K562 (cell line): ENCODE measurements around the gene ABHD1. TPM values are rescaled to one million over a fixed set of nuclear protein-coding genes. Genes with fewer than 3 reads are reported as not detected.
A peak's percentile ranks its signal among the peaks of the same experiment; 100 is the strongest.

Experiments used
- ATAC-seq: fragments of 200-7000 bp; cut with Tn5 transposase; 3 replicates; pipeline ENCODE4 v1.9.1; 2020; ENCODE audit warnings: moderate library complexity
- BruUV-seq: library from RNA; stranded (reverse); fragments of 400-500 nt; replicated peaks from 2 replicates; lab custom pipeline; 2021; lab: Mats Ljungman, UMichigan
- CTCF ChIA-PET: fragments of 300-600 bp; formaldehyde crosslinking; extraction: SDS; loops from one replicate; lab custom pipeline; 2021; ENCODE audit warnings: low intra/inter-chr PET ratio; lab: Yijun Ruan, JAX
- POLR2A ChIA-PET: fragments of 300-600, 350-650 bp; sonication (Branson Sonifier 250); formaldehyde crosslinking; extraction: SDS; loops from one replicate; lab custom pipeline; 2021; ENCODE audit warnings: antibody characterized with exemption, inconsistent platforms; lab: Yijun Ruan, JAX
- DNase-seq, 4 experiments: peaks; one replicate each; pipeline versions ENCODE4 v3.0.0 to v3.0.0-alpha.2; 2011 to 2018; ENCODE audit warnings: low spot score in 3 of 4, mixed read lengths in 3 of 4; ENCODE audit errors: extremely low read depth in 1 of 4
- FAIRE-seq: peaks from 2 replicates; lab custom pipeline; 2011; peaks lifted over from hg19 to GRCh38; lab: Jason Lieb, UNC
- H2AFZ ChIP-seq: 2 replicates; pipeline ENCODE4 v1.6.0; 2011; ENCODE audit warnings: low read depth, low read length, control low read depth, inconsistent platforms
- H3K27ac ChIP-seq: fragments of 200-600 bp; 3 replicates; pipeline ENCODE4 v1.8.0; 2011; ENCODE audit warnings: low read depth, mild to moderate bottlenecking, control low read depth, inconsistent platforms, low read length, moderate library complexity, mixed read lengths; ENCODE audit errors: extremely low read depth
- H3K27me3 ChIP-seq, 2 experiments: fragments of 300-600 bp in 1 of 2; 2 replicates in 1 of 2; 3 replicates in 1 of 2; pipeline versions ENCODE4 v1.6.0 to v1.8.0; 2011; ENCODE audit warnings: inconsistent platforms in 2 of 2, low read length in 2 of 2, mild to moderate bottlenecking in 1 of 2, mixed read lengths in 1 of 2, moderate library complexity in 1 of 2; ENCODE audit not compliant: control insufficient read depth in 2 of 2, insufficient read depth in 2 of 2
- H3K36me3 ChIP-seq: fragments of 300-600 bp; 3 replicates; pipeline ENCODE4 v1.8.0; 2011; ENCODE audit warnings: mild to moderate bottlenecking, low read length, inconsistent platforms; ENCODE audit not compliant: control insufficient read depth, insufficient read depth
- H3K4me1 ChIP-seq, 2 experiments: fragments of 200-600 bp in 1 of 2; replicated peaks in 1 of 2; 2 replicates in 1 of 2; 3 replicates in 1 of 2; pipeline versions ENCODE4 v1.5.1 to v1.8.0; 2011; ENCODE audit warnings: inconsistent platforms in 2 of 2, low read length in 2 of 2, mild to moderate bottlenecking in 1 of 2, mixed read lengths in 1 of 2, moderate library complexity in 1 of 2; ENCODE audit not compliant: control insufficient read depth in 2 of 2, insufficient read depth in 2 of 2
- H3K4me2 ChIP-seq: 2 replicates; pipeline ENCODE4 v1.6.1; 2011; ENCODE audit warnings: low read length, control low read depth, inconsistent platforms, mixed read lengths; ENCODE audit not compliant: insufficient read depth
- H3K4me3 ChIP-seq: fragments of 200-600 bp; sonication (generic), shearing (Covaris generic); 2 replicates; pipeline ENCODE4 v1.5.1; 2016; ENCODE audit warnings: control low read depth, inconsistent platforms
- H3K79me2 ChIP-seq: fragments of 200-600 bp; 3 replicates; pipeline ENCODE4 v1.8.0; 2011; ENCODE audit warnings: low read length, inconsistent platforms; ENCODE audit not compliant: control insufficient read depth, insufficient read depth
- H3K9ac ChIP-seq, 2 experiments: 2 replicates each; pipeline versions ENCODE4 v1.6.0 to v1.6.1; 2011; ENCODE audit warnings: low read depth in 2 of 2, low read length in 2 of 2, control low read depth in 1 of 2, inconsistent platforms in 1 of 2, mild to moderate bottlenecking in 1 of 2, mixed read lengths in 1 of 2; ENCODE audit not compliant: insufficient read depth in 1 of 2
- H3K9me1 ChIP-seq: one replicate; pipeline ENCODE4 v1.6.0; 2011; ENCODE audit warnings: inconsistent platforms, mild to moderate bottlenecking, low read length, moderate library complexity; ENCODE audit not compliant: control insufficient read depth, insufficient read depth
- H3K9me3 ChIP-seq: replicated peaks from 2 replicates; pipeline ENCODE4 v1.5.1; 2011; ENCODE audit warnings: low read depth, low read length, inconsistent platforms; ENCODE audit not compliant: control insufficient read depth, insufficient read depth
- H4K20me1 ChIP-seq: replicated peaks from 2 replicates; pipeline ENCODE4 v1.6.1; 2011; ENCODE audit warnings: low read length, inconsistent platforms, mixed read lengths; ENCODE audit not compliant: control insufficient read depth, insufficient read depth
- ARID1B ChIP-seq: fragments of 450-650 bp; IDR thresholded peaks from 2 replicates; pipeline ENCODE4 v1.6.1; 2016; ENCODE audit warnings: antibody characterized with exemption, mild to moderate bottlenecking, inconsistent platforms
- ATF3 ChIP-seq, 2 experiments: fragments of 450-650 bp in 1 of 2; sonication (generic) in 1 of 2; formaldehyde crosslinking in 1 of 2; IDR thresholded peaks in 1 of 2; conservative IDR thresholded peaks in 1 of 2; 2 replicates each; pipeline versions ENCODE4 v1.6.1 to v1.8.1; 2016 to 2023; ENCODE audit warnings: mild to moderate bottlenecking in 2 of 2, moderate library complexity in 2 of 2, inconsistent platforms in 1 of 2, missing genetic modification reagents in 1 of 2
- CBFB ChIP-seq: sonication (generic); formaldehyde crosslinking; IDR thresholded peaks from 2 replicates; pipeline ENCODE4 v1.4.0; 2020; ENCODE audit warnings: mild to moderate bottlenecking, missing genetic modification reagents
- CEBPB ChIP-seq: fragments of 450-650 bp; IDR thresholded peaks from 2 replicates; pipeline ENCODE4 v1.6.1; 2016; ENCODE audit warnings: missing genetic modification characterization, missing compliant biosample characterization
- CEBPG ChIP-seq, 3 experiments: fragments of 200-800 bp in 1 of 3; sonication (Bioruptor generic) in 1 of 3; sonication (generic) in 1 of 3; formaldehyde crosslinking in 1 of 3; IDR thresholded peaks in 2 of 3; conservative IDR thresholded peaks in 1 of 3; 2 replicates each; pipeline versions ENCODE4 v1.6.1 to v1.8.0; 2016 to 2022; ENCODE audit warnings: missing compliant biosample characterization in 2 of 3, missing genetic modification characterization in 2 of 3, mild to moderate bottlenecking in 1 of 3, missing genetic modification reagents in 1 of 3
- ETV6 ChIP-seq, 3 experiments: fragments of 150-350 bp in 1 of 3; sonication (generic) in 1 of 3; formaldehyde crosslinking in 1 of 3; IDR thresholded peaks; 2 replicates each; pipeline versions ENCODE4 v1.6.1 to v1.8.0; 2014 to 2022; ENCODE audit warnings: borderline replicate concordance in 2 of 3, low read depth in 2 of 3, antibody characterized with exemption in 1 of 3, low read length in 1 of 3, mild to moderate bottlenecking in 1 of 3, missing genetic modification reagents in 1 of 3
- FOSL1 ChIP-seq: fragments of 200-800 bp; sonication (Bioruptor generic); conservative IDR thresholded peaks from 2 replicates; pipeline ENCODE4 v1.6.1; 2016; ENCODE audit warnings: missing genetic modification characterization, missing compliant biosample characterization
- JUND ChIP-seq, 2 experiments: IDR thresholded peaks; 2 replicates in 1 of 2; 3 replicates in 1 of 2; pipeline ENCODE4 v1.6.1; 2011; ENCODE audit warnings: borderline replicate concordance in 2 of 2, low read depth in 2 of 2, low read length in 2 of 2, improper control_type of control experiment in 1 of 2, missing biosample characterization in 1 of 2, missing genetic modification characterization in 1 of 2, missing genetic modification reagents in 1 of 2
- NCOA6 ChIP-seq: fragments of 450-650 bp; IDR thresholded peaks from 2 replicates; pipeline ENCODE4 v1.6.1; 2017; ENCODE audit warnings: mild to moderate bottlenecking
- NFATC3 ChIP-seq: fragments of 450-650 bp; IDR thresholded peaks from 2 replicates; pipeline ENCODE4 v1.6.1; 2017; ENCODE audit warnings: mild to moderate bottlenecking
- NFE2 ChIP-seq: IDR thresholded peaks from 2 replicates; pipeline ENCODE4 v1.6.1; 2014; ENCODE audit warnings: antibody characterized with exemption, low read depth
- NRF1 ChIP-seq, 2 experiments: fragments of 450-650 bp; IDR thresholded peaks in 1 of 2; conservative IDR thresholded peaks in 1 of 2; 2 replicates each; pipeline ENCODE4 v1.6.1; 2014; ENCODE audit warnings: mild to moderate bottlenecking in 2 of 2
- ZNF395 ChIP-seq: fragments of 200-800 bp; sonication (Bioruptor generic); IDR thresholded peaks from 2 replicates; pipeline ENCODE4 v1.6.1; 2017; ENCODE audit warnings: missing genetic modification characterization, missing compliant biosample characterization
- WGBS: fragments of 100-300 bp; shearing (Covaris generic); methylation state at CpG from one replicate; pipeline ENCODE4 v1.1.6; 2016; ENCODE audit warnings: low coverage, mixed read lengths; ENCODE audit not compliant: insufficient coverage; ENCODE audit errors: missing lambda C conversion rate; 5-methylcytosine and 5-hydroxymethylcytosine counted together
- in situ Hi-C: fragments of 300-500 bp; cut with MboI; formaldehyde crosslinking; loops from 4 replicates; pipeline ENCODE4 v1.15.0; 2018; ENCODE audit warnings: inconsistent platforms, mixed read lengths
- intact Hi-C: fragments of 100-400 bp; cut with micrococcal nuclease; formaldehyde crosslinking; loops from 2 replicates; pipeline ENCODE4 v1.14.2; 2022
- polyA plus RNA-seq, 8 experiments: library from polyadenylated mRNA; depleted of rRNA in 4 of 8; stranded (reverse) in 5 of 8; unstranded in 3 of 8; fragments of >200 nt; fragmentation: Nextera tagmentation in 2 of 8; fragmentation: Illumina TruSeq in 1 of 8; extraction: Ambion mirVana in 2 of 8; extraction: Trizol in 1 of 8; gene quantifications; 2 replicates each; pipeline versions ENCODE4 v1.2.1 to v1.2.3, GENCODE V29; 2011 to 2014; ENCODE audit warnings: inconsistent platforms in 1 of 8, missing spikeins in 1 of 8
- total RNA-seq, 7 experiments: library from RNA; depleted of rRNA in 6 of 7; stranded (reverse); fragments of >200 nt in 6 of 7; fragmentation: Illumina TruSeq in 2 of 7; extraction: Trizol in 2 of 7; gene quantifications; 2 replicates each; pipeline versions ENCODE4 v1.2.1 to v1.2.3, GENCODE V29; 2011 to 2021; ENCODE audit warnings: low replicate concordance in 1 of 7

ABHD1 gene
- total and polyA plus RNA-seq, 9 of the 15 experiments (the other 6 are each of a cell fraction or from before 2014, with no cell fraction given): 0.10 to 0.16 (median 0.11) TPM; not detected in 5

GRCh38 chr2:27162151-27163121, 38.8 kb downstream of the ABHD1 start:
- POLR2A ChIA-PET: interaction anchor here (1.8 kb wide), 1 partner anchor 10 kb away, joined by 6 read pairs; no protein-coding TSS in a partner anchor
- Histone ChIP-seq H3K79me2 (no peaks in the 10 kb centered on the region), H3K27ac (no peak overlapping the region), H3K36me3 (no peaks in the 10 kb centered on the region), H3K9ac (peak overlapping the region; percentile 13 to 31; a peak in 3 of 4 replicates), H3K9me1 (no peaks in the 10 kb centered on the region), H3K4me2 (peak overlapping the region; percentile 55), H3K4me3 (0 out of 2 replicates have a peak overlapping the region, but pooled peaks have one; percentile 5), H3K9me3 (no peaks in the 10 kb centered on the region), H4K20me1 (no peaks in the 10 kb centered on the region), H2AFZ (peak overlapping the region; percentile 86), H3K4me1 (peaks cover 0 to 13% of the 10 kb centered on the region in 2 experiments; a peak in 3 of 5 replicates), H3K27me3 (no peaks in the 10 kb centered on the region)
- intact Hi-C loops: no loop called here
- ATAC-seq (peak; percentile 52; the same call in 2 of the 3 replicates), FAIRE-seq (peak; percentile 37), DNase-seq (peak in 3 of 4 experiments; percentile 33 to 47 (median 47))
- WGBS: 29% methylated on average over 15 of the region's 15 CpGs
- no TSS peak for BruUV-seq
- CTCF ChIA-PET: no interaction called here
- in situ Hi-C loops: no loop called here
- peak; percentile 61; the same call in 1 of the 2 replicates for TF ChIP-seq ATF3 (IDR thresholded peaks at IDR 0.05)
- 0 out of 2 replicates have a peak, but pooled peaks have one; percentile 21 for TF ChIP-seq ATF3 (CRISPR knock-in tag; conservative IDR thresholded peaks at IDR 0.05)
- peak in 1 of 2 experiments; percentile 20; a peak in 1 of 4 replicates for TF ChIP-seq NRF1 (conservative IDR thresholded peaks at IDR 0.05 in 1 of 2, IDR thresholded peaks at IDR 0.05 in 1 of 2)
- no peak for TF ChIP-seq ETV6 (IDR thresholded peaks at IDR 0.05; ENCODE audit: borderline replicate concordance in 1 of 2, low read depth in 2 of 2, low read length in 1 of 2)
- no peak for TF ChIP-seq ETV6 (CRISPR knock-in tag; IDR thresholded peaks at IDR 0.05; ENCODE audit: borderline replicate concordance)
- no peak for TF ChIP-seq CEBPG (CRISPR knock-in tag; IDR thresholded peaks at IDR 0.05)
- TF ChIP-seq CEBPG (tag; conservative IDR thresholded peaks at IDR 0.05 in 1 of 2, IDR thresholded peaks at IDR 0.05 in 1 of 2): 0 out of 4 replicates have a peak, but pooled peaks have one; percentile 16 to 24
- TF ChIP-seq ARID1B: peak; percentile 41; the same call in 1 of the 2 replicates
- no peak for TF ChIP-seq NCOA6
- peak; percentile 77 for TF ChIP-seq FOSL1 (tag)
- peak; percentile 63; the same call in 1 of the 2 replicates for TF ChIP-seq JUND (IDR thresholded peaks at IDR 0.05; ENCODE audit: borderline replicate concordance, low read depth, low read length)
- TF ChIP-seq JUND (tag; IDR thresholded peaks at IDR 0.05; ENCODE audit: borderline replicate concordance, low read depth, low read length): peak; percentile 77; the same call in 2 of the 3 replicates
- TF ChIP-seq NFE2: peak; percentile 57
- peak; percentile 53 for TF ChIP-seq CEBPB
- 0 out of 2 replicates have a peak, but pooled peaks have one; percentile 39 for TF ChIP-seq ZNF395 (CRISPR knock-in tag)
- no peak for TF ChIP-seq CBFB (CRISPR knock-in tag)
- TF ChIP-seq NFATC3: no peak
